Right lobe of liver (tissue), 4 donors: ENCODE measurements around the gene BMF.

Source experiments
- CTCF ChIP-seq, 4 donors: fragments of 200-600 bp in 3 of 4; fragments of 450-650 bp in 1 of 4; IDR thresholded peaks; one replicate each; pipeline versions ENCODE4 v1.5.1 to v1.8.0; 2016 to 2022; ENCODE audit warnings: antibody characterized with exemption in 4 of 4, mild to moderate bottlenecking in 2 of 4
- POLR2A ChIP-seq: fragments of 450-650 bp; IDR thresholded peaks from one replicate; pipeline ENCODE4 v1.6.1; 2017; ENCODE audit warnings: antibody characterized with exemption, mild to moderate bottlenecking
- donor health status: DM: no; HTN: no; CAD: no.
- donor health status: DM: no; HTN: no; CAD: no.
- donor health status: DM: no; HTN: yes; CAD: no.

GRCh38 chr15:40080104-40080503, 28.6 kb downstream of the BMF start:
- TF ChIP-seq POLR2A (no peak), CTCF (IDR thresholded peaks at IDR 0.05) (no peak)
